GM23338 (cell line): ENCODE measurements around the gene PLAAT5.

Source experiments
- EZH2 ChIP-seq: fragments of 200-600 bp; sonication (generic); IDR thresholded peaks from one replicate; pipeline ENCODE4 v1.8.0; 2017; ENCODE audit warnings: antibody characterized with exemption, mild to moderate bottlenecking, low read depth; ENCODE audit not compliant: unreplicated experiment
- EZH2phosphoT487 ChIP-seq: fragments of 200-600 bp; sonication (generic); IDR thresholded peaks from one replicate; pipeline ENCODE4 v1.8.1; 2018; ENCODE audit warnings: antibody characterized with exemption; ENCODE audit not compliant: unreplicated experiment
- JUNB ChIP-seq: IDR thresholded peaks from one replicate; pipeline ENCODE4 v1.6.1; 2016; ENCODE audit warnings: antibody characterized with exemption; ENCODE audit not compliant: unreplicated experiment
- NANOG ChIP-seq: IDR thresholded peaks from 2 replicates; pipeline ENCODE4 v1.6.1; 2016; ENCODE audit warnings: antibody characterized with exemption, borderline replicate concordance
- POLR2AphosphoS5 ChIP-seq: IDR thresholded peaks from 2 replicates; pipeline ENCODE4 v1.6.1; 2016; ENCODE audit warnings: antibody characterized with exemption, low read depth
- REST ChIP-seq: IDR thresholded peaks from one replicate; pipeline ENCODE4 v1.6.1; 2018; ENCODE audit warnings: antibody characterized with exemption; ENCODE audit not compliant: unreplicated experiment
- ZNF114 ChIP-seq: fragments of 250-450 bp; sonication (Bioruptor Pico); IDR thresholded peaks from 2 replicates; pipeline ENCODE4 v1.5.0; 2020; ENCODE audit warnings: mild to moderate bottlenecking, moderate library complexity
- ZNF331 ChIP-seq: fragments of 250-450 bp; sonication (Bioruptor Pico); IDR thresholded peaks from 2 replicates; pipeline ENCODE4 v1.5.0; 2020; ENCODE audit warnings: low read depth, mild to moderate bottlenecking, moderate library complexity
- TF ChIP-seq, protein P1 (sequence below), 2 experiments: fragments of 200-600 bp in 1 of 2; sonication (generic) in 1 of 2; conservative IDR thresholded peaks; 2 replicates each; pipeline versions ENCODE4 v1.5.1 to v1.6.1; 2016 to 2017; ENCODE audit warnings: antibody characterized with exemption in 2 of 2, low read depth in 2 of 2, mild to moderate bottlenecking in 2 of 2, moderate library complexity in 1 of 2
- TF ChIP-seq, protein P2 (sequence below): IDR thresholded peaks from 2 replicates; pipeline ENCODE4 v1.6.1; 2016; ENCODE audit warnings: antibody characterized with exemption

GRCh38 chr11:63448646-63449045 is 42.3 kb downstream of the PLAAT5 start:
- TF ChIP-seq, protein P1, sequence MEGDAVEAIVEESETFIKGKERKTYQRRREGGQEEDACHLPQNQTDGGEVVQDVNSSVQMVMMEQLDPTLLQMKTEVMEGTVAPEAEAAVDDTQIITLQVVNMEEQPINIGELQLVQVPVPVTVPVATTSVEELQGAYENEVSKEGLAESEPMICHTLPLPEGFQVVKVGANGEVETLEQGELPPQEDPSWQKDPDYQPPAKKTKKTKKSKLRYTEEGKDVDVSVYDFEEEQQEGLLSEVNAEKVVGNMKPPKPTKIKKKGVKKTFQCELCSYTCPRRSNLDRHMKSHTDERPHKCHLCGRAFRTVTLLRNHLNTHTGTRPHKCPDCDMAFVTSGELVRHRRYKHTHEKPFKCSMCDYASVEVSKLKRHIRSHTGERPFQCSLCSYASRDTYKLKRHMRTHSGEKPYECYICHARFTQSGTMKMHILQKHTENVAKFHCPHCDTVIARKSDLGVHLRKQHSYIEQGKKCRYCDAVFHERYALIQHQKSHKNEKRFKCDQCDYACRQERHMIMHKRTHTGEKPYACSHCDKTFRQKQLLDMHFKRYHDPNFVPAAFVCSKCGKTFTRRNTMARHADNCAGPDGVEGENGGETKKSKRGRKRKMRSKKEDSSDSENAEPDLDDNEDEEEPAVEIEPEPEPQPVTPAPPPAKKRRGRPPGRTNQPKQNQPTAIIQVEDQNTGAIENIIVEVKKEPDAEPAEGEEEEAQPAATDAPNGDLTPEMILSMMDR (conservative IDR thresholded peaks at IDR 0.05; ENCODE audit: low read depth in 2 of 2) = no peak
- TF ChIP-seq EZH2 (no peak), EZH2phosphoT487 (no peak), POLR2AphosphoS5 (no peak), REST (no peak), NANOG (peak; percentile 99), ZNF331 (no peak), JUNB (no peak), ZNF114 (CRISPR knock-in tag) (no peak)
- TF ChIP-seq, protein P2, sequence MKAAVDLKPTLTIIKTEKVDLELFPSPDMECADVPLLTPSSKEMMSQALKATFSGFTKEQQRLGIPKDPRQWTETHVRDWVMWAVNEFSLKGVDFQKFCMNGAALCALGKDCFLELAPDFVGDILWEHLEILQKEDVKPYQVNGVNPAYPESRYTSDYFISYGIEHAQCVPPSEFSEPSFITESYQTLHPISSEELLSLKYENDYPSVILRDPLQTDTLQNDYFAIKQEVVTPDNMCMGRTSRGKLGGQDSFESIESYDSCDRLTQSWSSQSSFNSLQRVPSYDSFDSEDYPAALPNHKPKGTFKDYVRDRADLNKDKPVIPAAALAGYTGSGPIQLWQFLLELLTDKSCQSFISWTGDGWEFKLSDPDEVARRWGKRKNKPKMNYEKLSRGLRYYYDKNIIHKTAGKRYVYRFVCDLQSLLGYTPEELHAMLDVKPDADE = peak; percentile 73
